Ishikawa (cell line): ENCODE results near the gene CCR5.

Experiments used
- CEBPB ChIP-seq: IDR thresholded peaks from 2 replicates; pipeline ENCODE4 v1.6.1; 2012
- EP300 ChIP-seq: IDR thresholded peaks from 2 replicates; pipeline ENCODE4 v1.6.1; 2012; ENCODE audit warnings: borderline replicate concordance
- TAF1 ChIP-seq: IDR thresholded peaks from 2 replicates; pipeline ENCODE4 v1.6.1; 2012; ENCODE audit warnings: low read depth, mild to moderate bottlenecking
- TCF12 ChIP-seq: IDR thresholded peaks from 2 replicates; pipeline ENCODE4 v1.6.1; 2012; ENCODE audit warnings: low read depth
- TF ChIP-seq, protein P1 (sequence below): IDR thresholded peaks from 2 replicates; pipeline ENCODE4 v1.6.1; 2012

DNA sequence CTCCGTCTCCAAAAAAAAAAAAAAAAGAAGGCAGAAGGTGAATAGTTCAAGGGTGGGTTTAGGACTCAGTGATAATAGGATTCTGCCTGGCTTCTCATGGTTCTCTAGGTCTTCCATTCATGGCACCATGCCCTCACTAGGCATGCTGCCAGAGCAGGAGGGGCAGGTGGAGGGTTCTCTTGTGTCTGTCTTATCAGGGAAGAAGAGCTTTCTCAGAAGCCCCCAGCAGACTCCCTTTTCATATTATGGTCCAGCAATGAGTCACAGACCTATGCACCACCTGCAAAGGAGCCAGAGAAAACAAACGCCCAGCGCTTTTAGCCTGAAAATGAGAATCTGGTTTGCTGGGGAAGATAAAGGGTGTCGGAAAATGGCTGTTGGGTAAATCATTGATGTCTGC lies 13.8 kb upstream of the CCR5 start:
- TF ChIP-seq TAF1, result no peak
- TF ChIP-seq CEBPB, result no peak
- TF ChIP-seq EP300, result no peak
- TF ChIP-seq TCF12, result no peak
- TF ChIP-seq, protein P1, sequence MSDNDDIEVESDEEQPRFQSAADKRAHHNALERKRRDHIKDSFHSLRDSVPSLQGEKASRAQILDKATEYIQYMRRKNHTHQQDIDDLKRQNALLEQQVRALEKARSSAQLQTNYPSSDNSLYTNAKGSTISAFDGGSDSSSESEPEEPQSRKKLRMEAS, result no peak
